ENCODE results near the gene ZNF670.
"Not testable (repeated sequence)": the region's sequence is repeated elsewhere in the genome, so short reads cannot be mapped to it uniquely, and the experiment has no call there.

Gene ZNF670

GRCh38 chr1:247037511-247038320 lies 40.9 kb downstream of the ZNF670 start:
- no peak for DNase-seq

GRCh38 chr1:247032306-247032705 lies 46.3 kb downstream of the ZNF670 start:
- DNase-seq, result not testable (repeated sequence)
